IMR-90 (cell line): ENCODE measurements around the gene SIM2. TPM values are rescaled to one million over a fixed set of nuclear protein-coding genes. Genes with fewer than 3 reads are reported as not detected.
A peak's percentile ranks its signal among the peaks of the same experiment; 100 is the strongest.

Experiments
- ATAC-seq: fragments of 200-7000 bp; cut with Tn5 transposase; 2 replicates; pipeline ENCODE4 v1.9.1; 2020; ENCODE audit warnings: low read depth, mild to moderate bottlenecking, moderate library complexity
- BruUV-seq: library from RNA; stranded (reverse); fragments of 400-500 nt; replicated peaks from 2 replicates; lab custom pipeline; 2021; lab: Mats Ljungman, UMichigan
- CTCF ChIA-PET: fragments of 300-600 bp; formaldehyde crosslinking; extraction: SDS; loops from one replicate; lab custom pipeline; 2021; ENCODE audit warnings: antibody characterized with exemption; lab: Yijun Ruan, JAX
- POLR2A ChIA-PET: fragments of 300-600 bp; sonication (Branson Sonifier 250); formaldehyde crosslinking; loops from one replicate; lab custom pipeline; 2022; ENCODE audit warnings: antibody characterized with exemption; ENCODE audit not compliant: unreplicated experiment; lab: Charles Lee
- DNase-seq: peaks from one replicate; pipeline ENCODE4 v3.0.0; 2013
- H2AFZ ChIP-seq: replicated peaks from 2 replicates; pipeline ENCODE3; 2013; ENCODE audit warnings: low read length, mild to moderate bottlenecking; ENCODE audit not compliant: poor library complexity
- H2AK5ac ChIP-seq: 2 replicates; pipeline ENCODE4 v1.6.1; 2013; ENCODE audit warnings: low read depth, low read length, inconsistent platforms
- H2AK9ac ChIP-seq: replicated peaks from 2 replicates; pipeline ENCODE3; 2013; ENCODE audit warnings: mild to moderate bottlenecking, low read depth, low read length, moderate library complexity; ENCODE audit not compliant: poor library complexity
- H2BK120ac ChIP-seq: 2 replicates; pipeline ENCODE4 v1.6.1; 2013; ENCODE audit warnings: low read depth, low read length, inconsistent platforms
- H2BK15ac ChIP-seq: 3 replicates; pipeline ENCODE4 v1.6.1; 2013; ENCODE audit warnings: low read depth, low read length, inconsistent platforms
- H2BK20ac ChIP-seq: 2 replicates; pipeline ENCODE4 v1.6.1; 2013; ENCODE audit warnings: low read depth, mild to moderate bottlenecking, inconsistent platforms, low read length, moderate library complexity
- H2BK5ac ChIP-seq: 2 replicates; pipeline ENCODE4 v1.6.1; 2013; ENCODE audit warnings: mild to moderate bottlenecking, low read depth, low read length, inconsistent platforms; ENCODE audit not compliant: poor library complexity, severe bottlenecking
- H3K14ac ChIP-seq: replicated peaks from 2 replicates; pipeline ENCODE4 v1.6.1; 2013; ENCODE audit warnings: low read depth, low read length, inconsistent platforms
- H3K18ac ChIP-seq: 2 replicates; pipeline ENCODE4 v1.6.1; 2013; ENCODE audit warnings: low read depth, low read length, control low read depth
- H3K23ac ChIP-seq: 2 replicates; pipeline ENCODE4 v1.6.1; 2013; ENCODE audit warnings: low read depth, low read length, inconsistent platforms
- H3K27ac ChIP-seq: 2 replicates; pipeline ENCODE4 v1.5.1; 2013; ENCODE audit warnings: mild to moderate bottlenecking, control low read depth, low read length; ENCODE audit not compliant: insufficient read depth
- H3K27me3 ChIP-seq: 2 replicates; pipeline ENCODE4 v1.6.1; 2013; ENCODE audit warnings: low read length; ENCODE audit not compliant: control insufficient read depth, insufficient read depth
- H3K36me3 ChIP-seq: 2 replicates; pipeline ENCODE4 v1.6.1; 2013; ENCODE audit warnings: low read length, mixed read lengths; ENCODE audit not compliant: control insufficient read depth, insufficient read depth
- H3K4ac ChIP-seq: 2 replicates; pipeline ENCODE4 v1.6.1; 2013; ENCODE audit warnings: low read depth, low read length, inconsistent platforms
- H3K4me1 ChIP-seq: 2 replicates; pipeline ENCODE4 v1.6.1; 2013; ENCODE audit warnings: low read length, mixed read lengths; ENCODE audit not compliant: control insufficient read depth, insufficient read depth
- H3K4me2 ChIP-seq: 2 replicates; pipeline ENCODE4 v1.6.1; 2013; ENCODE audit warnings: low read depth, mild to moderate bottlenecking, control low read depth, low read length, moderate library complexity
- H3K4me3 ChIP-seq: 2 replicates; pipeline ENCODE4 v1.5.1; 2013; ENCODE audit warnings: low read depth, mild to moderate bottlenecking, control low read depth, low read length, moderate library complexity; ENCODE audit not compliant: insufficient read depth
- H3K56ac ChIP-seq: 2 replicates; pipeline ENCODE4 v1.6.1; 2013; ENCODE audit warnings: low read length, inconsistent platforms; ENCODE audit not compliant: insufficient read depth; ENCODE audit errors: extremely low read depth
- H3K79me1 ChIP-seq, 2 experiments: 2 replicates each; pipeline ENCODE4 v1.6.1; 2013; ENCODE audit warnings: low read length in 2 of 2, inconsistent platforms in 1 of 2, low read depth in 1 of 2
- H3K9ac ChIP-seq: 2 replicates; pipeline ENCODE4 v1.6.1; 2013; ENCODE audit warnings: low read depth, low read length, control low read depth
- H3K9me1 ChIP-seq: 2 replicates; pipeline ENCODE4 v1.6.1; 2013; ENCODE audit warnings: low read length, inconsistent platforms; ENCODE audit not compliant: insufficient read depth
- H3K9me3 ChIP-seq: 2 replicates; pipeline ENCODE4 v1.6.1; 2013; ENCODE audit warnings: low read length; ENCODE audit not compliant: control insufficient read depth, insufficient read depth
- H4K20me1 ChIP-seq: 2 replicates; pipeline ENCODE4 v1.6.1; 2013; ENCODE audit warnings: low read length, inconsistent platforms; ENCODE audit not compliant: insufficient read depth
- H4K5ac ChIP-seq: 2 replicates; pipeline ENCODE4 v1.6.1; 2013; ENCODE audit warnings: mild to moderate bottlenecking, low read depth, low read length, control low read depth
- H4K8ac ChIP-seq, 2 experiments: 2 replicates each; pipeline ENCODE4 v1.6.1; 2013; ENCODE audit warnings: low read depth in 2 of 2, low read length in 2 of 2, control low read depth in 1 of 2, inconsistent platforms in 1 of 2
- H4K91ac ChIP-seq: 2 replicates; pipeline ENCODE4 v1.6.1; 2013; ENCODE audit warnings: low read depth, low read length, inconsistent platforms; ENCODE audit not compliant: insufficient read depth
- MAZ ChIP-seq: IDR thresholded peaks from 2 replicates; pipeline ENCODE4 v1.6.1; 2012; ENCODE audit warnings: low read depth, mild to moderate bottlenecking, low read length, improper control_type of control experiment, moderate library complexity, borderline replicate concordance
- RFX5 ChIP-seq: IDR thresholded peaks from 2 replicates; pipeline ENCODE4 v1.8.0; 2012; ENCODE audit warnings: low read depth, mild to moderate bottlenecking, low read length, moderate library complexity
- WGBS, 2 experiments: methylation state at CpG; one replicate each; pipeline versions ENCODE4 v1.1.5 to v1.1.7; 2013; ENCODE audit warnings: missing lambda C conversion rate in 2 of 2; ENCODE audit not compliant: insufficient read length in 1 of 2; ENCODE audit errors: extremely low coverage in 2 of 2; 5-methylcytosine and 5-hydroxymethylcytosine counted together
- dilution Hi-C: fragments of 300-500 bp; cut with HindIII; formaldehyde crosslinking; loops from one replicate; pipeline ENCODE4 v1.14.3; 2018; ENCODE audit warnings: low sequenced_read_pairs; ENCODE audit not compliant: unreplicated experiment
- in situ Hi-C: fragments of 300-500 bp; cut with MboI; formaldehyde crosslinking; loops from 3 replicates; pipeline ENCODE4 v1.14.3; 2019; ENCODE audit warnings: low sequenced_read_pairs, inconsistent platforms, mixed read lengths
- intact Hi-C: fragments of 100-400 bp; cut with micrococcal nuclease; formaldehyde crosslinking; loops from 2 replicates; pipeline ENCODE4 v1.10.0; 2022
- polyA plus RNA-seq, 3 experiments: library from polyadenylated mRNA; depleted of rRNA; stranded (reverse); fragments of >200 nt; gene quantifications; 2 replicates each; pipeline ENCODE4 v1.2.3, GENCODE V29; 2012; ENCODE audit warnings: low replicate concordance in 1 of 3
- total RNA-seq: library from RNA; depleted of rRNA; stranded (reverse); fragments of >200 nt; gene quantifications from 2 replicates; pipeline ENCODE4 v1.2.3, GENCODE V29; 2012

The SIM2 gene
- total and polyA plus RNA-seq, 2 of the 4 experiments (the other 2 are of a cell fraction): 2.2 to 7.5 TPM

GRCh38 chr21:36744560-36745231 is 45.8 kb downstream of the SIM2 start (continued):
- TF ChIP-seq RFX5: no peak

GRCh38 chr21:36745459-36745858 is 46.5 kb downstream of the SIM2 start:
- H3K4ac ChIP-seq: no peak overlapping the region
- H3K23ac ChIP-seq: no peak overlapping the region
- no peak overlapping the region for H3K4me3 ChIP-seq
- no peak overlapping the region for H3K27ac ChIP-seq
- H4K8ac ChIP-seq: no peak overlapping the region
- no peak overlapping the region for H2BK120ac ChIP-seq
- no peak for DNase-seq
- peaks cover 2% of the 10 kb centered on the region; the same call in 1 of the 2 replicates for H3K36me3 ChIP-seq
- peak overlapping the region; percentile 5 for H2AFZ ChIP-seq
- H3K18ac ChIP-seq: no peak overlapping the region
- in situ Hi-C loops (no loop called here), dilution Hi-C loops (no loop called here), intact Hi-C loops (loop anchor here (10.0 kb wide), 1 partner anchor 241 kb away; no protein-coding TSS in a partner anchor)
- peaks cover 8% of the 10 kb centered on the region for H3K4me1 ChIP-seq
- no peak overlapping the region for H3K9ac ChIP-seq
- H2AK5ac ChIP-seq: no peak overlapping the region
- no peaks in the 10 kb centered on the region for H3K9me3 ChIP-seq
- no peak overlapping the region for H2BK5ac ChIP-seq
- no peak overlapping the region for H3K56ac ChIP-seq
- WGBS, 2 experiments: 100% methylated on average over 1 of the region's 5 CpGs; no CpG with 5 or more reads in 1 of the 2 experiments
- H4K5ac ChIP-seq: no peak overlapping the region
- ChIA-PET POLR2A (no interaction called here), CTCF (interaction anchor here (1.1 kb wide), 2 partner anchors 115 to 182 kb away, joined by 3 to 4 read pairs; no protein-coding TSS in a partner anchor)
- no peaks in the 10 kb centered on the region for H4K20me1 ChIP-seq
- TF ChIP-seq MAZ: no peak
- H3K79me1 ChIP-seq: no peaks in the 10 kb centered on the region
- H3K27me3 ChIP-seq: peaks cover 5% of the 10 kb centered on the region
- 0 out of 2 replicates have a peak, but pooled peaks cover 2% of the 10 kb centered on the region for H3K9me1 ChIP-seq
- H2AK9ac ChIP-seq: no peak overlapping the region
- BruUV-seq: no TSS peak
- H3K4me2 ChIP-seq: no peak overlapping the region
- no peak overlapping the region for H3K14ac ChIP-seq
- no peak overlapping the region for H2BK20ac ChIP-seq
- no peak overlapping the region for H4K91ac ChIP-seq
- no peak for ATAC-seq
- H2BK15ac ChIP-seq: no peak overlapping the region
